ENCODE measurements around the gene RIMOC1. TPM values are rescaled to one million over a fixed set of nuclear protein-coding genes. Genes with fewer than 3 reads are reported as not detected.
A peak's percentile ranks its signal among the peaks of the same experiment; 100 is the strongest.

Gene RIMOC1
- total and polyA plus RNA-seq, 10 donors = 4.5 to 29.3 (median 21.9) TPM

GRCh38 chr5:41891066-41891707, 13.0 kb upstream of the RIMOC1 start:
- WGBS, 5 donors = 66 to 75% (median 69%) methylated on average over 2 of the region's 2 CpGs
- no peak for DNase-seq
- H3K4me3 ChIP-seq = no peak overlapping the region
- TF ChIP-seq POLR2A (IDR thresholded peaks at IDR 0.05) (no peak), POLR2AphosphoS5 (IDR thresholded peaks at IDR 0.05) (no peak)
- H3K27me3 ChIP-seq (replicated peaks in 1 of 7) = peaks cover 0 to 12% (median 0%) of the 10 kb centered on the region in 7 donors
- intact Hi-C loops (cut with DNase I; ENCODE audit: low total_unique reads) = no loop called here
- no peaks in the 10 kb centered on the region for H3K36me3 ChIP-seq
- H3K27ac ChIP-seq = no peak overlapping the region
- H3K9me3 ChIP-seq = no peaks in the 10 kb centered on the region
- peaks cover 0 to 4% (median 0%) of the 10 kb centered on the region in 6 donors for H3K4me1 ChIP-seq

DNA sequence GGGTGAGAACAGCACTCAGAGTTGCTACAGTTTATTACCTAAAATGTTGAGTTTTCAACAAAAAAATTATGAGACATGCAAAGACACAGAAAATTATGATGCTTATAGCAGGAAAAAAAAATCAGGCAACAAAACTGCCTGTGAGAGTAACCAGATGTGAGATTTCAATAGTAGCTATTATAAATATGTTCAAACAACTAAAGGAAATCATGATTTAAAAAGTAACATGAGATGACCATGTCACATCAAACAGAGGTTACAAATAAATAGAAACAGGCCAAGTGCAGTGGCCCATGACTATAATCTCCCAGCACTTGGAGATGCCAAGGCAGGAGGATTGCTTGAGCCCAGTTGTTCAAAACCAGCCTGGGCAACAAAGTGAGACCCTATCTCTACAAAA, 12.1 kb upstream of the RIMOC1 start:
- no peak overlapping the region for H3K27ac ChIP-seq
- no peaks in the 10 kb centered on the region for H3K9me3 ChIP-seq
- peaks cover 0 to 20% (median 0%) of the 10 kb centered on the region in 7 donors for H3K27me3 ChIP-seq (replicated peaks in 1 of 7)
- H3K4me1 ChIP-seq = peaks cover 0 to 4% (median 0%) of the 10 kb centered on the region in 6 donors
- H3K4me3 ChIP-seq = no peak overlapping the region
- no peaks in the 10 kb centered on the region for H3K36me3 ChIP-seq
- intact Hi-C loops (cut with DNase I; ENCODE audit: low total_unique reads) = no loop called here
- TF ChIP-seq POLR2AphosphoS5 (IDR thresholded peaks at IDR 0.05) (no peak), POLR2A (IDR thresholded peaks at IDR 0.05) (no peak), CTCF (IDR thresholded peaks at IDR 0.05 in 8 of 11, conservative IDR thresholded peaks at IDR 0.05 in 3 of 11) (no peak)
- DNase-seq = no peak

- DNase-seq = no peak
- intact Hi-C loops (cut with DNase I; ENCODE audit: low total_unique reads) = no loop called here
- Histone ChIP-seq H3K36me3 (no peaks in the 10 kb centered on the region), H3K27ac (peak overlapping the region in 4 of 8 donors; percentile 4 to 57 (median 38)), H3K27me3 (replicated peaks in 1 of 7) (peaks cover 0 to 20% (median 0%) of the 10 kb centered on the region in 7 donors), H3K4me3 (peak overlapping the region in 1 of 8 donors; percentile 6), H3K9me3 (no peaks in the 10 kb centered on the region), H3K4me1 (peaks cover 0 to 4% (median 0%) of the 10 kb centered on the region in 6 donors)
- 74 to 83% (median 77%) methylated on average over 3 of the region's 3 CpGs for WGBS, 5 donors
- TF ChIP-seq CTCF (IDR thresholded peaks at IDR 0.05 in 8 of 11, conservative IDR thresholded peaks at IDR 0.05 in 3 of 11) = no peak
These were observed 10.9 kb upstream of the RIMOC1 start for GRCh38 chr5:41893074-41893851.

GRCh38 chr5:41896230-41896629, 7.9 kb upstream of the RIMOC1 start:
- H3K4me3 ChIP-seq = no peak overlapping the region
- peaks cover 0 to 20% (median 0%) of the 10 kb centered on the region in 7 donors for H3K27me3 ChIP-seq (replicated peaks in 1 of 7)
- no peak overlapping the region for H3K27ac ChIP-seq
- no peaks in the 10 kb centered on the region for H3K9me3 ChIP-seq
- no peak for DNase-seq
- no peaks in the 10 kb centered on the region for H3K36me3 ChIP-seq
- intact Hi-C loops (cut with DNase I; ENCODE audit: low total_unique reads) = no loop called here
- H3K4me1 ChIP-seq = peaks cover 0 to 4% (median 0%) of the 10 kb centered on the region in 6 donors
- whole genome bisulfite sequencing, 5 donors = 8 to 26% (median 12%) methylated on average over 2 of the region's 2 CpGs
- no peak for TF ChIP-seq CTCF (IDR thresholded peaks at IDR 0.05 in 8 of 11, conservative IDR thresholded peaks at IDR 0.05 in 3 of 11)
- TF ChIP-seq POLR2A (IDR thresholded peaks at IDR 0.05) = no peak
- no peak for TF ChIP-seq POLR2AphosphoS5 (IDR thresholded peaks at IDR 0.05)

All from spleen (tissue), 11 donors.